LNCaP clone FGC (cell line): ENCODE measurements around the gene NADK2.

Experiments
- DNase-seq: peaks from one replicate; pipeline ENCODE4 v3.0.0-alpha.2; 2011; ENCODE audit warnings: low read depth
- H3K4me3 ChIP-seq: 2 replicates; pipeline ENCODE4 v1.5.1; 2011; ENCODE audit warnings: mild to moderate bottlenecking, low read depth, low read length, control low read depth
- CTCF ChIP-seq: IDR thresholded peaks from 2 replicates; pipeline ENCODE4 v1.5.1; 2012; ENCODE audit warnings: mild to moderate bottlenecking; ENCODE audit not compliant: control insufficient read depth, insufficient read depth; ENCODE audit errors: extremely low read depth

NADK2 gene

DNA sequence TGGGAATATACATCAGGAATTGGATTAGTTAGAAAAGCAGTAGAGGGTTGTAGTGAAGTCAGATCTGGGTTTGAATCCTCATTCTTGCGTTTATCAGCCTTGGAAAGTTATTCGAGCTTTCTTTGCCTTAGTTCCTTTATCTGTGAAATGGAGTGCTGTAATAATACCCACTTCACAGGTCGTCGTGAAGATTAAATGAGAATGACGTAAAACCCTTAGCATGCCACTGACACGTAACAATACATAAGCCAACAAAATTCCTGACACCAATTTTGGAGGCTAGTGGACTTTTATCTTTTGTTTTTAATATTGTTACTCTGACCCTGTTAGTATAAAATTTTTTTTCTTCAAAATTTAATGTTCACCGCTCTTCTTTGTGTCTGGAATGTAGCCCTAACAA, 86.4 kb downstream of the NADK2 start:
- no peak overlapping the region for H3K4me3 ChIP-seq
- TF ChIP-seq CTCF = no peak

GRCh38 chr5:36153726-36154125, 88.0 kb downstream of the NADK2 start:
- no peak overlapping the region for H3K4me3 ChIP-seq
- DNase-seq = no peak
- no peak for TF ChIP-seq CTCF

More for the DNA sequence above, 86.4 kb downstream of the NADK2 start:
- DNase-seq = no peak

GRCh38 chr5:36153298-36153677, 88.4 kb downstream of the NADK2 start:
- DNase-seq = no peak
- no peak for TF ChIP-seq CTCF
- H3K4me3 ChIP-seq = no peak overlapping the region

GRCh38 chr5:36152324-36153297, 89.1 kb downstream of the NADK2 start:
- DNase-seq = no peak
- TF ChIP-seq CTCF = no peak
- peak overlapping the region; percentile 87 for H3K4me3 ChIP-seq

DNA sequence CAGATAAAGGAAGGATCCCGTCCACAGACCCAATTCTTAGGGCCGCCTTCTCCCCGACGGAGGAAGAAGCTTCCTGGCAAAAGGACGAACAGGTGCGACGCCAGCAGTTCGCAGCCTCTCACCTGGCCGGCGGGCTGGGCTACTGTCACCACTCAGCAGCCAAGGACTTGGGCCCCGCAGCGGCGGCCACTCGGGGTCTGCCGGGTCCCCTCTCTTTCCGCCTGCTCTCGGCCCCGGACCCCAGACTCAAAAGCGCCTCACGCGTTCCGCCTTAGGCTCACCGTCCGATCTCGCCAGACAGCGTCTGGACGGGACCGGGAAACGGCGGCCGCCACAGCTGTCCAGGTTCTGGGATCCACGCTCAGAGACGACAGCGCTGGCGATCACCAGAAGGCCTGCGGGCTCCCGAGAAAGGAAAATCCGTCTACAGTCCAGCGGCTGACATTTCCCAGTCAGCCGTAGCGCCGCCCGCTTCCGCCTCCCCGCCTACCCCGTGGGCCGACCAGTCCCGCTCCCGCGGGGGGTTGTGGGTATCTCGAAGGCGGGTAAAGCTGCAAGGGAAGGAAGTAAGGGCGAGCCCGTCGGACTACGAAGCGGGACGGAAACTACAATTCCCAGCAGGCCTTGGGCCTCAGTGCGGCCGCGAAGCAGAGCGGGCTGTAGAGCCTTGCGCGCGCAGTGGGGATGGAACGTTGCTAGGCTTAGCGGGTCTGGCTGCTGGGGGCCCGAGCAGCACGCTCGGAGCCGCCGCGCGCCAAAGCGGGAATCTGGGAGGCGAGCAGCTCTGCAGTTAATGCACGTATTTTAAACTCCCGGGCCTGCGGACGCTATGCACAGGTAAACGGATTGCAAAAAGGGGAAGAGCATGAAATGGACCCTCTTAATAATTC, 90.0 kb downstream of the NADK2 start, which contains the start of the genes LMBRD2 and SKP2:
Gene LMBRD2, minus strand, starts transcription at position 454 of the 890 bp plus-strand sequence. CDS start 8,538 bp downstream, outside the sequence.
Gene SKP2, plus strand, starts transcription at position 678 of the 890 bp plus-strand sequence. Its CDS starts 152 bp downstream, at position 830.
- TF ChIP-seq CTCF = no peak
- peak; percentile 93 for DNase-seq
- peak within 1 kb of the TSS; percentile 87 for H3K4me3 ChIP-seq

- H3K4me3 ChIP-seq = peak overlapping the region; percentile 87
- DNase-seq = no peak
- no peak for TF ChIP-seq CTCF
Observed at GRCh38 chr5:36150676-36151433, 90.9 kb downstream of the NADK2 start.
